Activated naive CD4-positive, alpha-beta T cell (primary cell): ENCODE measurements around the gene KRTAP19-2.
"Not testable (repeated sequence)": the region's sequence is repeated elsewhere in the genome, so short reads cannot be mapped to it uniquely, and the experiment has no call there.

Source experiments
- DNase-seq, 4 experiments: peaks; one replicate each; lab custom pipeline; 2025; lab: John Stamatoyannopoulos, UW

Gene KRTAP19-2, protein sequence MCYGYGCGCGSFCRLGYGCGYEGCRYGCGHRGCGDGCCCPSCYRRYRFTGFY

DNA sequence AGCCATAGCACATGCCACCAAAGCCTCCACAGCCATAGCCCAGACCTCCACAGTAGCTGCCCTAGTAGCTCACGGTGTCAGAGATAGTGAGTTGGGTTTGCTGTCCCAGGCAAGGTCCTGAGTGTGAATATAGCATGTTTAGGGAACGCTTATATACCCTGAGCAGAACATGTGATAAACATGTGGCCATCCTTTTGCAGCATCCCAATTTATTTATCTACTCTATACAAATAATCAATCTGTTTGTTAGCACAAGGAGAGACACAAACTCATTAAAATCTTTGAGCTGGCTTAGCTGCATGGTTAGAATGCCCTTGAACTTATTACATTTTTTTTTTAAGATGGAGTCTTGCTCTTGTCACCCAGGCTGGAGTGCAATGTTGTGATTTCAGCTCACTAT, at the start of gene KRTAP19-2:
Gene KRTAP19-2, minus strand, starts transcription at position 101 of the 400 bp plus-strand sequence. Its CDS starts 88 bp downstream, at position 13.
- DNase-seq: no peak

DNA sequence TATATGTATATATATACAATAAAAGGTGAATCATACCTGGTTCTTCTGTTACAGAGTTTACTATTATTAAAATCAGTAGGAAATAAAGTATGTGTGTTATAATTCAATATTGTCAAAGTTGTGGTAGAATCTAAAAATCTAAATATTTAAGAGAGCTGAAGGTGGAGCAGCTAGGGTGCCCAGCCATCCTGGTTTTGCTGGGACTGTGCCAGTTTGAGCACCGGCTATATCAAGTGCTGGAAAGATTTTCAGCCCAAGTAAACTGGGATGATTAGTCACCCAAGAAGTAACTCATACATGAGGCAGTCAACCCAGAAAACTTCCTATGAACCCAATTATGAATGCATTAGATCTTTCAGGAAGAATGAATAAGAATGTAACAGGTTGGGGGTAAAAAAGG, 31.6 kb upstream of the KRTAP19-2 start:
- no peak for DNase-seq

DNA sequence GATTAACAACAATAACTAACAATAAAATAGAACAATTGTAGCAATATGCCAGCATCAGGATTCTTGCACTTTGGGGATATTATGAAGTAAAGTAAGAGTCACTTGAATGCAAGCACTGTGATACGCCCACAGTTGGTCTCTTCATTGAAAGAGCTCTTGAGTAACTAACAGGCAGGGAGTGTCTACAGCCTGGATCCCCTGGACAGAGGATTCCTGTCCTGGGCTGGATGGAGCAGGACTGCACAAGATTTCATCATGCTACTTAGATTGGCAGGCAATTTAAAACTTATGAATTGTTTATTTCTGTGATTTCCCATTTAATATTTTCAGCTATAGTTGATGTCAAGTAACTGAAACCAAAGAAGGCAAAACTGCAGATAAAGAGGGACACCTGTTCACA, 28.4 kb upstream of the KRTAP19-2 start:
- DNase-seq: no peak

DNA sequence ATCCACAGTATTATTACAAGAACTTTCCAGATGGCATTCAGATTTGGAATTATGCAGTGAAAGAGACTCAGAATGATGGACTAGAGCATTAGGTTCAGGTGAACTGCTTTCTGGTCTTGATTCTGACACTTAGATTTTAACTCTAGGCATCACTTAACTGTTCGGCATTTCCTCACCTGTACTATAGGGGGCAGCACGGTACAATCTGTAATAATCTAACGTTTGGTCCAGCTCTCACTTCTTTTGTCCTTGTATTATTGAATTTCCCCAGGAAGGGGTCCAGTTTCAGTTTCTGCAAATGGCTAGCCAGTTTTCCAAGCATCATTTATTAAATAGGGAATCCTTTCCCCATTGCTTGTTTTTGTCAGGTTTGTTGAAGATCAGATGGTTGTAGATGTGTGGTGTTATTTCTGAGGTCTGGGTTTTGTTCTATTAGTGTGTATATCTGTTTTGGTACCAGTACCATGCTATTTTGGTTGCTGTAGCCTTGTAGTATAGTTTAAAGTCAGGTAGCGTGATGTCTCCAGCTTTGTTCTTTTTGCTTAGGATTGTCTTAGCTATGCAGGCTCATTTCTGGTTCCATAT, 18.5 kb upstream of the KRTAP19-2 start:
- DNase-seq: not testable (repeated sequence)

DNA sequence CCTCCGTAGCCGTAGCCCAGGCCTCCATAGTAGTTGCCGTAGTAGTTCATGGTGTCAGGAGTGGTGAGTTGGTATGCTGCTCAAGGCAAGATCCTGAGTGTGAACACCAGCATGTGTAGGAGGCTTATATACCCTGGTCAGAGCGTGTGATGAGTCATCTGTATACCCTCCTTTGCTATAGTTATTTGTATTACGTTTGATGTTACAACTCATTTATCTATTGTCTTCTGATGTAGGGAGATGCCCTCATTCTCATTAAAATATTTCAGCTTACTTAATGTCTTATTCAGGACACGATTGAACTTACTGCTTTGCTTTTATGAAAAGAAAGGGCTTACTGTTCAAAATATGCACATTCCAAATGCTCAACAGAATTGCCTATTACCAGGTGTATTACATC, 14.8 kb upstream of the KRTAP19-2 start, which contains the start of gene KRTAP19-5:
Gene KRTAP19-5, minus strand, starts transcription at position 101 of the 400 bp plus-strand sequence. Its CDS starts 51 bp downstream, at position 50.
- DNase-seq: no peak

DNA sequence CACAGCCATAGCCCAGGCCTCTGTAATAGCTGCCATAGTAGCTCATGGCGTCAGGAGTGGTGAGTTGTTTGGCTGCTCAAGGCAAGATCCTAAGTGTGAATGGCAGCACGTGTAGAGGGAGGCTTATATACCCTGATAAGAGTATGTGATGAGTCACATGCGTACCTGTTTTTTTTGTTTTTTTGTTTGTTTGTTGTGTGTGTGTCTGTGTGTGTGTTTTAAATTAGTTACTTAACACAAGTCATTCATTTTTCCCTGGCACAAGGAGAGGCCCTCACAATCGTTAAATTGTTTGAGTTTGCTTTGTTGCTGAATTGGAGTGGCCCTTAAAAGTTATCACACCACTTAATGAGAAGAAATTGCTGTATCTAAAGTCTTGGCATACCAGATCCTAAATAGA, 9.8 kb upstream of the KRTAP19-2 start, which contains the start of gene KRTAP19-4:
Gene KRTAP19-4, minus strand, starts transcription at position 101 of the 400 bp plus-strand sequence. Its CDS starts 55 bp downstream, at position 46.
- no peak for DNase-seq

DNA sequence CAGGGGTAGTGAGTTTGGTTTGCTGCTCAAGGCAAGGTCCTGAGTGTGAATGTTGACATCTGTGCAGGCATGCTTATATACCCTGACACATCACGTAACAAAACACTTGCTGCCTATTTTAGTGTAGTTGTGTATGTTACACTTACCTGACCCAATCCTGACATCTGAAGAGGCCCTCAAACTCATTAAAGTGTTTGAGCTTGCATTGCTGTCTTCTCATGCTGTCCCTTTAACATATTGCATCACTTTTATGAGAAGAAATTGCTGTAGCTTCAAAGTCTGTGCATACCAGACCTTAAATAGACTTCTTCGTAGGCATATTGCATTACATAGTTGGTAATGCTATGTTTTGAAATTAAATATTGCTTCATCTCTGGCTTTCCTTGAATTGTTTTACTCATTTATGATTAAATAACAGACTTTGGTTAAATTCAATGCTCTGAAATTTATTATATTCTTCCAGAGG, 4.8 kb upstream of the KRTAP19-2 start, which contains the start of gene KRTAP19-3:
Gene KRTAP19-3, minus strand, starts transcription at position 51 of the 466 bp plus-strand sequence. CDS start 56 bp downstream, outside the sequence.
- DNase-seq: no peak

DNA sequence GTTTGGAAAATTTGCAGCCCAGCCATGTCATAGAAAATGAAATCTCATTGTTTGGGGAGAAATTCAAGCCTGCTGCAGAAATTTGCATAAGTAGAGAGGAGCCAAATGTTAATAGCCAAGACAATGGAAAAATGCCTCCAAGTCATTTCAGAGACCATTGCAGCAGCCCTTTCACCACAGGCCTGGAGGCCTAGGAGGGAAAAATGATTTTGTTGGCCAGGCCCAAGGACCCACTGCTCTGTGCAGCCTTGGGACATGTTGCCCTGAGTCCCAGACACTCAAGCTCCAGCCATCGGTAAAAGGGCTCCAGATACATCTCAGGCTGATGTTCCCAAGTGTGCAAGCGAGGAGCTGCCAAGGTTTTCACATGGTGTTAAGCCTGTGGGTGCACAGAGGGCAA, 1.1 kb downstream of the KRTAP19-2 start:
- DNase-seq: no peak

DNA sequence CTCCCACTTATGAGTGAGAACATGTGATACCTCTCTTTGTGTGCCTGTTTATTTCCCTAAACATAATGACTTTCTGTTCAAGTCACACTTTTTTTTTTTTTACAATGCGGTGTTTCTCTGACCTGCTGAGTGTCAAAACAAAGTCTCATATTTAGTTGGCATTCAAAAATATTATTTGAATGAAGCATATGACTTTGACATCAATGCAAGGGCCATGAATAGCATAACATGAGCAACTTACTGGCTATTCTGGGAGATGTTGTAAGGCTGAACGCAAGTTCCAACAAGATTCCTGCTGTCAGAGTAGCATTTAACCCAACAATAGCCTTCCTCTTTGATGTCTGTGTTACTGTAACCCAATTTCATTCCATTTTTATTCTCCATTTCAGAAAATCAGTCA, 5.1 kb downstream of the KRTAP19-2 start:
- no peak for DNase-seq

DNA sequence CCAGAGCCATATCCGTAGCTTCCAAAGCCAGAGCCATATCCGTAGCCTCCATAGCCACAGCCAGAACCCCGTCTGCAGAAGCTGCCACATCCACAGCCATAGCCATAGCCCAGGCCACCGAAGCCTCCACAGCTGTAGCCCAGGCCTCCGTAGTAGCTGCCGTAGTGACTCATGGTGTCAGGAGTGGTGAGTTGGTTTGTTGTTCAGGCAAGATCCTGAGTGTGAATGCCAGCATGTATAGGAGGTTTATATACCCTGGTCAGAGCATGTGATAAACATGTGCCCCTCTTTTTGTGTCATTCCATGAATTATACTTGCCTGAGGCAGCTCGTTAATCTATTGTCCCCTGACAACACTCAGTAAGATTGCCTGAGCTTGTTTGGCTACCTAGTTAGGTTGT, 7.1 kb downstream of the KRTAP19-2 start, which contains the start of gene KRTAP19-1:
Gene KRTAP19-1, minus strand, starts transcription at position 223 of the 400 bp plus-strand sequence. Its CDS starts 50 bp downstream, at position 173.
- no peak for DNase-seq

DNA sequence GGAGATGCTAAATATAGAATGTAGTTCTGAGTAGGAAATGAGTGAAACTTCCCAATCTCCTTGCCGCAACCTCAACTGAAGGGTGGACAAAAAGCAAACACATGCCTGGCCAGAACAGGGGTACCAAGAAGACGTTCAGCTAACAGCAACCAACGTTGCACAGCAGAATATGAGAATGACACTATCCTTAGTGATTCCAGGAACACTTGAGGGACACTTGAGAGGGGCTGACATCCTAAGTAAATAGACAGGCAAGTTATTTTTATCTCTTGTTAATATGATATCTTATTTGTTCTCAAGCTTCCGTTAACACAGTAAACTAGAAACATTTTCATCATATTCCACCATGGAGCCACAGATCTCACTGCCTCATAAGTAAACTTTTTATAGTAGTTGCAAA, 8.0 kb downstream of the KRTAP19-2 start:
- no peak for DNase-seq

DNA sequence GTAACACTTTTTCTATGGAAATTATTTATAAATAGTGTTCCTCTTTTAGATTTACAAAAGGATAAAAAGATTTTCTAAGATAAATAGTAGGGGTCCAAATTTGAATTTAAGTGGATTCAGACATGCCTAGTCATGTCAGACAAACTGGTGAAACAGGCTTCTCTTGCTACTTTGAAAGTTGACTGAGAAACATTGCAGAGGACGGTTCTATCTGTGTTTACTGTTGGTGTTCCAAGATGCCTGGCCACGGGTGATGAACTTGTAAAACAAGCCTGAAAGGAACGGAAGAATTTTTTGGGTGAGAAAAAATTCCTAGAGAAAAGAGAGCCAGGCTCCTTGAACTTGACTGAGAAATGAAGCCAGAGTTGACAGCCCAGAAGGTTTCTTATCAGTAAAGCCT, 9.2 kb downstream of the KRTAP19-2 start:
- DNase-seq: no peak

DNA sequence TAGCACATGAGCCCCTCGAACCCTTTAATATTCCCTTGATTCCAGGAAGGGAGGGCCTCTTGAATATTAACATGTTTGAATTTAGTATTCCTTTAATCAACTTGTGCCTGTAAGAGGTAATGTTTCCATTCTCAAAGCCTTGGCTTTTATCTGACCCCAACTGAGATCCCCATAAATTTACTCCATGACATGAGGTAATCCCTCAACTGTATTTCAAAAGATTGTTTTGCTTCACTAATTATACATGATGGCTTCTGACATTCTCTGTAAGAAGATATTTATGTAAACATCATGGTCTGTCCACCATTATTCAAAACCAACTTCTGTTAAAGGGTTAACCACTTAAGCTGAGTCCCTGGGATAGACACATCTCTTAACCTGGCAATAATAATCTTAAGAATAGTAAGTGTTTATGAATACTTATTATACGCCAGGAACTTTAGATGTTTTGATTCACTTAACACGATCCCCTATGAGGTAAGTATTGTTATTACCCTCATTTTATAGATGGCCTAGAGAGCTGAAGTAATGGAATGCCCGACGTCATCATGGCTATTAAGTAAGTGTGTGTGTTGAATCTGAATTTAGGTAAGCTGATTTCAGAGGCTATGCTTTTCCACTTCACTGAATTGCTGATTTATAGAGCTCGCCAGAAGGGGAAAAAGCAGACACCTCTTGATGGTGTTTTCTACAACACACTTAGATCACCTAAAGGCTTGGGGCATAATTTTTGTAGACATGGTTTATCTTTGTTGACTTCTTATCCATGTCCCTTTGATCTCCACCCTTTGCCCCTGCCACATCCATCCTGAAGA, 18.1 kb downstream of the KRTAP19-2 start:
- DNase-seq: no peak

DNA sequence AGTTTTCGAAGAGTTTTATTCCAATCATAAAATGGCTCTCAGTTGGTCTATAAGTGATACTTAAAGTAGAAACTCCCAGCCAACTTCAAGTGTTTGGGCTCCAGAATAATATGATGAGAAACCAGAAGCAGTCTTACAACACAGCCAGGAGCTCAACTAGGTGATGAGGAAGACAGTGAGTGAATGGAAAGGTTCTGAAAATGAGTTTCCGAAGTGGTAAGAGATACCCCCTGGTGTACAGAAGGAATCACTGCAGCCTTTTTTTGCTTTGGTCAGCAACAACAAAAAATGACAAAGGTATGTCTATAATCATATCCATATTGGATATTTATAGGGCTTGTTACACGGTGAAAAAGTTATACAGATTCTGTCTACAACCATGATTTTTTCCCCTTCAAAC, 23.5 kb downstream of the KRTAP19-2 start:
- no peak for DNase-seq

DNA sequence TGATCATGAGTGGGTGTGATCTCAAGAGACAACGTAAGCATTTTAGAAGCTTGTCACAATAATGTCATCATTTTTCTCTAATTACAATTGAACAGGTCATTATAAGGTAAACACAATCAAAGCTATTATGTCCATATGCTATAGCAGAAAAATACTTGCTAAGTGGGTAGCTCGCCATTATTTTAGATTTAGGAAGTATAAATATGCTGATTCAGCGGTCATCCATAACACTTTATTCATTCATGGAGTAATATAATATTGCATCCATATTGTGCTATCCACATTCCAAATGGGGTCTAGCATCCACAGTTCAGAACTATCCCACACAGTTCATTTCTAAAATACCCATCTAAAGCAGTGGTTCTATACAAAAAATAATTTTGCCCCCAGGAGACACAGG, 38.7 kb downstream of the KRTAP19-2 start:
- DNase-seq: no peak

DNA sequence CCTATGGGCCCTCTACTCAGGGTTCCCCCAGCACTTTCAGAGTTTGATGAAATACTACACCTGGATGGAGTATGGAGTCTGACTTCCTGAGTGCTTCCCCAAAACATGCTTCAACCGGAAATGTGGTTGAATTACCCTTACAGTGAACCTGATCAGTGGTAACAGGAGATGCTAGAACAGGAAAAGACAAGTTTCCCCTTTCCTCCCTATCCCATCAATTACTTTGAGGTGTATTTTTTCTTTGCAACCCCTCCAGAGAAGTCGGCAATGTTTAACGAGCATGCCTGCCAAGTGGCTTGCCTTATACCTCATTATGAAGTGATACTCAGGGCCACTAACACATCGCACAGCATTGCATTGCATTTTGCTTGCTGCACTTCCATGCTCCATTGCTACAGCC, 40.2 kb downstream of the KRTAP19-2 start:
- DNase-seq: no peak

DNA sequence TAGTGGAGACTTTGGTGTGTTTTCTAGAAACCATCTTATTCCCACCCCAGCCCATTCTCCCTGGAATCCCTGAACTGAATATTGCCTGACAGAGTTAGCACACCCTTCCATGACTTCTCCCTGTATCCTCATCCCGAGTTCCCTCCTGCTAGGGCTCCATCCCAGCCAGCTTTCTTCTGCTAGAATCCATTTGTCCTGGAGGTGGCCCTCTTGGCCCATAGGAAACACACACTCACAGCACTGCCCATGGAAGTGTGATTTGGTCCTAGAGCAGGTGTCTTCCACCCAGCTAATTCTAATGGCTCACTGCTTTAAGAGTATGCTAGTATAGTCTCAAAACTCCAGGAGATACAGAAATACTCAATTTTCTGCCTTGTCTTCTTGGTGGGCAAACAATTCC, 43.0 kb downstream of the KRTAP19-2 start:
- no peak for DNase-seq

DNA sequence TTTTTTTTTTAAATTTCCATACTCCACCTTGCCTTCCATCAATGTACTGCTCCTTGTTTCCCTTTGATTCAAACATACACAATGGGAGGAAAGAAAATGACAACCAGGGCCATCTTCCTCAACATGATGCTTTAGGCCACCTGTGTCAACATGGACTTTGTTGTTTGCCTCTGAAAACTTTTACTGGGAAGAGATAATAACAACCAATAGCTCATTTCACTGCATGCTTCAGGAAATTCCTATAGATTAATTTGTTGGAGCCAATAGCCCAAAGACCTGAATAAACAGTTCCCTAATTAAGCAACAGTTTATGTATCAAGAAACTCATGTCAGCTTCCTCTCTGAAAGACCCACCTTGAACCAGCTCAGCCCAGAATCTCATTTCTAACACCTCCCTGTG, 44.0 kb downstream of the KRTAP19-2 start:
- no peak for DNase-seq

DNA sequence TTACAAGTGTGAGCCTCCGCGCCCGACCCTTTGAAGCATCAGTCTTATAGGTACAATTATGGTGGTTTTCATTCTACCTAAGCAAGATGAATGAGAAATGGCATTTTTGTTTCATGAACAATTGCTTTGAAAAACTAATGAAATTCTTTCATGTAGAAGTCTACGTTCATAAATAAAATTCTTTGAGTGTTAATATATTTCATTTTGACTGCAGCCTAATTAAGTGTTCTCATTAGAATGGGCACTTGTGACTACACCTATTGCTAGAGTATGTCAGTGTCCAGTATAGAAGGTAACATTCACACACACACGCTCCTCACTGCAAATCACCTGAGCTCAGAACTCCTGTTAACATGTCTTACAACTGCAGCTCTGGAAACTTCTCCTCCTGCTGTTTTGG, 47.3 kb downstream of the KRTAP19-2 start, which contains the start of gene KRTAP15-1:
Gene KRTAP15-1, plus strand, starts transcription at position 301 of the 400 bp plus-strand sequence. Its CDS starts 53 bp downstream, at position 354.
- no peak for DNase-seq
